Endothelial cell (in vitro differentiated cells): ENCODE measurements around the gene ZPBP2. TPM values are rescaled to one million over a fixed set of nuclear protein-coding genes. Genes with fewer than 3 reads are reported as not detected.
A peak's percentile ranks its signal among the peaks of the same experiment; 100 is the strongest.
"Not testable (repeated sequence)": the region's sequence is repeated elsewhere in the genome, so short reads cannot be mapped to it uniquely, and the experiment has no call there.

Experiments
- DNase-seq: peaks from one replicate; pipeline ENCODE4 v3.0.0; 2021; ENCODE audit warnings: low spot score
- H3K27ac Mint-ChIP-seq: one replicate; pipeline ENCODE4 v1.8.0; 2021; ENCODE audit warnings: mixed read lengths, inconsistent platforms; ENCODE audit not compliant: unreplicated experiment
- H3K27me3 Mint-ChIP-seq: one replicate; pipeline ENCODE4 v1.8.0; 2021; ENCODE audit warnings: mild to moderate bottlenecking, moderate library complexity, mixed read lengths, inconsistent platforms; ENCODE audit not compliant: unreplicated experiment
- H3K36me3 Mint-ChIP-seq: one replicate; pipeline ENCODE4 v1.8.0; 2021; ENCODE audit warnings: mild to moderate bottlenecking, low read depth, mixed read lengths, inconsistent platforms; ENCODE audit not compliant: unreplicated experiment
- H3K4me1 Mint-ChIP-seq: one replicate; pipeline ENCODE4 v1.8.0; 2021; ENCODE audit warnings: mild to moderate bottlenecking, mixed read lengths, inconsistent platforms; ENCODE audit not compliant: unreplicated experiment
- H3K4me3 Mint-ChIP-seq: one replicate; pipeline ENCODE4 v1.8.0; 2021; ENCODE audit warnings: mild to moderate bottlenecking, mixed read lengths, inconsistent platforms; ENCODE audit not compliant: unreplicated experiment
- H3K9me3 Mint-ChIP-seq: one replicate; pipeline ENCODE4 v1.8.0; 2021; ENCODE audit warnings: mixed read lengths, inconsistent platforms; ENCODE audit not compliant: unreplicated experiment
- total RNA-seq: library from RNA; stranded (reverse); fragmentation: NEBNext Ultra II Directional; extraction: Animal tissue kit (Norgen Biotek cat#: 25700); gene quantifications from one replicate; pipeline ENCODE4 v1.2.1, GENCODE V29; 2021; ENCODE audit not compliant: unreplicated experiment
- TF ChIP-seq, protein P1 (sequence below): fragments of 200-600 bp; sonication (generic); IDR thresholded peaks from one replicate; pipeline ENCODE4 v1.5.0; 2021; ENCODE audit warnings: antibody characterized with exemption; ENCODE audit not compliant: unreplicated experiment

ZPBP2 gene
- total RNA-seq, 1 donor from 2014 or later: not detected

GRCh38 chr17:39870776-39871175 lies 2.8 kb downstream of the ZPBP2 start:
- H3K4me3 Mint-ChIP-seq: no peak overlapping the region
- no peak overlapping the region for H3K27ac Mint-ChIP-seq
- TF ChIP-seq, protein P1, sequence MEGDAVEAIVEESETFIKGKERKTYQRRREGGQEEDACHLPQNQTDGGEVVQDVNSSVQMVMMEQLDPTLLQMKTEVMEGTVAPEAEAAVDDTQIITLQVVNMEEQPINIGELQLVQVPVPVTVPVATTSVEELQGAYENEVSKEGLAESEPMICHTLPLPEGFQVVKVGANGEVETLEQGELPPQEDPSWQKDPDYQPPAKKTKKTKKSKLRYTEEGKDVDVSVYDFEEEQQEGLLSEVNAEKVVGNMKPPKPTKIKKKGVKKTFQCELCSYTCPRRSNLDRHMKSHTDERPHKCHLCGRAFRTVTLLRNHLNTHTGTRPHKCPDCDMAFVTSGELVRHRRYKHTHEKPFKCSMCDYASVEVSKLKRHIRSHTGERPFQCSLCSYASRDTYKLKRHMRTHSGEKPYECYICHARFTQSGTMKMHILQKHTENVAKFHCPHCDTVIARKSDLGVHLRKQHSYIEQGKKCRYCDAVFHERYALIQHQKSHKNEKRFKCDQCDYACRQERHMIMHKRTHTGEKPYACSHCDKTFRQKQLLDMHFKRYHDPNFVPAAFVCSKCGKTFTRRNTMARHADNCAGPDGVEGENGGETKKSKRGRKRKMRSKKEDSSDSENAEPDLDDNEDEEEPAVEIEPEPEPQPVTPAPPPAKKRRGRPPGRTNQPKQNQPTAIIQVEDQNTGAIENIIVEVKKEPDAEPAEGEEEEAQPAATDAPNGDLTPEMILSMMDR: no peak
- no peak for DNase-seq
- no peaks in the 10 kb centered on the region for H3K9me3 Mint-ChIP-seq
- H3K27me3 Mint-ChIP-seq: peaks cover 2% of the 10 kb centered on the region
- no peaks in the 10 kb centered on the region for H3K4me1 Mint-ChIP-seq
- no peaks in the 10 kb centered on the region for H3K36me3 Mint-ChIP-seq

GRCh38 chr17:39871801-39872200 lies 3.8 kb downstream of the ZPBP2 start:
- TF ChIP-seq, protein P1: no peak
- Mint-ChIP-seq H3K4me3 (no peak overlapping the region), H3K27me3 (peaks cover 2% of the 10 kb centered on the region), H3K27ac (no peak overlapping the region), H3K4me1 (no peaks in the 10 kb centered on the region), H3K9me3 (no peaks in the 10 kb centered on the region), H3K36me3 (no peaks in the 10 kb centered on the region)
- DNase-seq: no peak

- Mint-ChIP-seq H3K27ac (no peak overlapping the region), H3K9me3 (no peaks in the 10 kb centered on the region), H3K4me1 (no peaks in the 10 kb centered on the region), H3K36me3 (no peaks in the 10 kb centered on the region), H3K27me3 (peaks cover 2% of the 10 kb centered on the region), H3K4me3 (no peak overlapping the region)
- TF ChIP-seq, protein P1: peak; percentile 59
- no peak for DNase-seq
These were observed 4.7 kb downstream of the ZPBP2 start for GRCh38 chr17:39872751-39873150.

DNA sequence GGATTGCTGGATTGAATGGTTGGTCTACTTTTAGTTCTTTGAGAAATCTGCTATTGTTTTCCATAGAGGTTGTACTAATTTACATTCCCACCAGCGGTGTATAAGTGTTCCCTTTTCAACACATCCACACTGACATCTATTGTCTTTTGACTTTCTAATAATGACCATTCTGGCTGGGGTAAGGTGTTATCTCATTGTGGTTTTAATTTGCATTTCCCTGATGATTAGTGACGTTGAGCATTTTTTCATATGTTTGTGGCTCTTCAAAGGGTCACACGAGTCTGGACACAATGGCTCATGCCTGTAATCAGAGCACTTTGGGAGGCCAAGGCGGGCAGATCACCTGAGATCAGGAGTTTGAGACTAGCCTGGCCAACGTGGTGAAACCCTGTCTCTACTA lies 18.1 kb downstream of the ZPBP2 start:
- not testable (repeated sequence) for H3K36me3 Mint-ChIP-seq, H3K4me3 Mint-ChIP-seq, H3K4me1 Mint-ChIP-seq, H3K27me3 Mint-ChIP-seq, H3K27ac Mint-ChIP-seq, DNase-seq, H3K9me3 Mint-ChIP-seq

GRCh38 chr17:39887078-39887477 lies 19.1 kb downstream of the ZPBP2 start:
- no peak for DNase-seq
- H3K9me3 Mint-ChIP-seq: no peaks in the 10 kb centered on the region
- no peaks in the 10 kb centered on the region for H3K27me3 Mint-ChIP-seq
- no peak overlapping the region for H3K4me3 Mint-ChIP-seq
- H3K27ac Mint-ChIP-seq: no peak overlapping the region
- no peaks in the 10 kb centered on the region for H3K4me1 Mint-ChIP-seq
- H3K36me3 Mint-ChIP-seq: no peaks in the 10 kb centered on the region
- TF ChIP-seq, protein P1: no peak

GRCh38 chr17:39889200-39889599 lies 21.2 kb downstream of the ZPBP2 start:
- Mint-ChIP-seq H3K27me3 (no peaks in the 10 kb centered on the region), H3K27ac (no peak overlapping the region), H3K4me3 (no peak overlapping the region), H3K9me3 (no peaks in the 10 kb centered on the region), H3K36me3 (no peaks in the 10 kb centered on the region), H3K4me1 (peaks cover 10% of the 10 kb centered on the region)
- TF ChIP-seq, protein P1: no peak
- no peak for DNase-seq
